Subcutaneous abdominal adipose tissue (tissue), 5 donors: Measurements from ENCODE around the gene CTTNBP2.

Experiments used
- H3K27ac ChIP-seq: one replicate; pipeline ENCODE4 v1.7.0; 2013; ENCODE audit warnings: low read depth, mild to moderate bottlenecking, inconsistent platforms, low read length, moderate library complexity
- H3K27me3 ChIP-seq, 5 donors: one replicate each; pipeline ENCODE4 v1.7.0; 2013; ENCODE audit warnings: low read length in 5 of 5, inconsistent platforms in 1 of 5; ENCODE audit not compliant: control insufficient read depth in 5 of 5, insufficient read depth in 4 of 5
- H3K36me3 ChIP-seq, 5 donors: one replicate each; pipeline ENCODE4 v1.7.0; 2013; ENCODE audit warnings: low read length in 5 of 5; ENCODE audit not compliant: control insufficient read depth in 5 of 5, insufficient read depth in 5 of 5
- H3K4me1 ChIP-seq, 5 donors: one replicate each; pipeline ENCODE4 v1.7.0; 2013; ENCODE audit warnings: low read length in 5 of 5, mild to moderate bottlenecking in 3 of 5, moderate library complexity in 1 of 5; ENCODE audit not compliant: control insufficient read depth in 5 of 5, insufficient read depth in 5 of 5
- H3K4me3 ChIP-seq, 5 donors: one replicate each; pipeline ENCODE4 v1.7.0; 2013; ENCODE audit warnings: low read length in 5 of 5, low read depth in 1 of 5
- H3K9ac ChIP-seq, 5 donors: one replicate each; pipeline ENCODE4 v1.7.0; 2013; ENCODE audit warnings: low read length in 5 of 5, mild to moderate bottlenecking in 4 of 5, moderate library complexity in 3 of 5
- H3K9me3 ChIP-seq, 5 donors: one replicate each; pipeline ENCODE4 v1.7.0; 2013; ENCODE audit warnings: low read length in 5 of 5; ENCODE audit not compliant: control insufficient read depth in 5 of 5
- donor health status: healthy.
- donor health status: healthy.
- donor health status: healthy.
- donor health status: healthy.
- donor health status: healthy.

CTTNBP2 gene

GRCh38 chr7:117689406-117689805 lies 183.8 kb downstream of the CTTNBP2 start:
- H3K9me3 ChIP-seq = no peaks in the 10 kb centered on the region
- no peak overlapping the region for H3K9ac ChIP-seq
- H3K36me3 ChIP-seq = no peaks in the 10 kb centered on the region
- no peak overlapping the region for H3K27ac ChIP-seq
- H3K4me1 ChIP-seq = peaks cover 0 to 8% (median 0%) of the 10 kb centered on the region in 5 donors
- no peak overlapping the region for H3K4me3 ChIP-seq
- H3K27me3 ChIP-seq = no peaks in the 10 kb centered on the region

DNA sequence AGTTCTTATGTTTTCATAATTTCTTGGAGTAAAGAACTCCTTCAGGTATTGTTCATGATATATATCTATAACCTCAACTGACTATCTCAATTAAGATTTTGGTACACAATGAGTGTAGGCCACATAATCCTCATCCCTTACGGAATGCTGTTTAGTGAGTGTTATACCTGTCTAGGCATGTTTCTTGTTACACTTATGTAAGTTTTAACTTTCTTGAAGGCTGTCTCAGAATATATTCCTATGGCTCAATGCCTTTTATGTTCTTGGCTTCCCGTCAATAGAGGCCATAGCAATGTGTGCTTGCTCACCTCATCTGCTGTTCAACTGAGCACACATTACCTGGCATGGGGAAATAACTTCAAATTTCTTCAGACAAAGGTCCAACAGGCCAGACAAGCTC lies 185.1 kb downstream of the CTTNBP2 start:
- Histone ChIP-seq H3K27me3 (no peaks in the 10 kb centered on the region), H3K9ac (no peak overlapping the region), H3K36me3 (no peaks in the 10 kb centered on the region), H3K9me3 (no peaks in the 10 kb centered on the region), H3K4me3 (no peak overlapping the region), H3K27ac (no peak overlapping the region), H3K4me1 (peaks cover 0 to 8% (median 0%) of the 10 kb centered on the region in 5 donors)

DNA sequence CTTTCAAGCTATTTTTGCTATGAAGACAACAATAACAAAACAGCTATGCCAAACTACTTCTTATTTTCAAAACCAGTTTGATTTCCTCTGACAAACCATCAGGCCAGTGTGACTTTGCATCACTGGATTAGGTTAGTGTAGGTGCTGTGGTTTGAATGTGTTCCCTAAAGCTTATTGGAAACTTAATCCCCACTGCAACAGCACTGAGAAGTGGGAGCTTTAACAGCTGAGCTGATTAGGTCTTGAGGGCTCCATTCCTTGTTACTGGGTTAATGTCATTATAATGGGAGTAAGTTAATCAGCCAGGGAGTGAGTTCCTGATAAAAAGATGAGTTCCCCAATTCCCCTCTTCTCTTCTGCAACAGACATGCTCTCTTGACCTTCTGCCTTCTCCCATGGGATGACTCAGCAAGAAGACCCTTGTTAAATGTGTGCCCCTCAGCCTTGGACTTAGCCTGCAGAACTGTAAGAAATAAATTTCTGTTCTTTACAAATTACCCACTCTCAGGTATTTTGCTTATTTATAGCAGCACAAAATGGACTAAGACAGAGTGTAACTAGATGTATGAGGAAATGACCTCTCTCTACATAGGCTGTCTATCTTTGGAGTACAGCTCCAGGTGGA lies 186.8 kb downstream of the CTTNBP2 start:
- Histone ChIP-seq H3K9me3 (no peaks in the 10 kb centered on the region), H3K27ac (no peak overlapping the region), H3K4me1 (peaks cover 0 to 4% (median 0%) of the 10 kb centered on the region in 5 donors), H3K9ac (no peak overlapping the region), H3K36me3 (no peaks in the 10 kb centered on the region), H3K27me3 (no peaks in the 10 kb centered on the region), H3K4me3 (no peak overlapping the region)

DNA sequence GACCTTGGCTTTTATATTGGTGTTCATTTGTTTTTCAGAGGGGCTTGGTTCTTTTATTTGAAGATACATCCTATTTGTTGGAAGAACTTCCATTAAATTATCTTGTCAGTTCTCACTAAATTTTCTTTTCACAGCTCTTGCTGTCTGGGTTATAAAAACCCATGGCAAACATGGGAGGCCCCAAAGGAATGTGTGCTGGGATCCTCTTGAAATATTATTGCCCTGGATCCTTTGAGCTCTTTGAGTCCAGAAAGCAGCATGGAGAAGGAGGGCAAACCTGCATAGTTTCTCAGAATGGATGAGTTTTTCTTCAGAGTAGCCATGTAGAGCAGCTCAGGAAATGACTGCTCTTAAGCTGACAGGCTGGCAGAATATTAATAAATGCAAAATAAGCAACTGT lies 187.4 kb downstream of the CTTNBP2 start:
- no peaks in the 10 kb centered on the region for H3K36me3 ChIP-seq
- H3K4me3 ChIP-seq = no peak overlapping the region
- H3K4me1 ChIP-seq = peaks cover 0 to 4% (median 0%) of the 10 kb centered on the region in 5 donors
- no peaks in the 10 kb centered on the region for H3K27me3 ChIP-seq
- no peaks in the 10 kb centered on the region for H3K9me3 ChIP-seq
- H3K9ac ChIP-seq = no peak overlapping the region
- H3K27ac ChIP-seq = no peak overlapping the region

DNA sequence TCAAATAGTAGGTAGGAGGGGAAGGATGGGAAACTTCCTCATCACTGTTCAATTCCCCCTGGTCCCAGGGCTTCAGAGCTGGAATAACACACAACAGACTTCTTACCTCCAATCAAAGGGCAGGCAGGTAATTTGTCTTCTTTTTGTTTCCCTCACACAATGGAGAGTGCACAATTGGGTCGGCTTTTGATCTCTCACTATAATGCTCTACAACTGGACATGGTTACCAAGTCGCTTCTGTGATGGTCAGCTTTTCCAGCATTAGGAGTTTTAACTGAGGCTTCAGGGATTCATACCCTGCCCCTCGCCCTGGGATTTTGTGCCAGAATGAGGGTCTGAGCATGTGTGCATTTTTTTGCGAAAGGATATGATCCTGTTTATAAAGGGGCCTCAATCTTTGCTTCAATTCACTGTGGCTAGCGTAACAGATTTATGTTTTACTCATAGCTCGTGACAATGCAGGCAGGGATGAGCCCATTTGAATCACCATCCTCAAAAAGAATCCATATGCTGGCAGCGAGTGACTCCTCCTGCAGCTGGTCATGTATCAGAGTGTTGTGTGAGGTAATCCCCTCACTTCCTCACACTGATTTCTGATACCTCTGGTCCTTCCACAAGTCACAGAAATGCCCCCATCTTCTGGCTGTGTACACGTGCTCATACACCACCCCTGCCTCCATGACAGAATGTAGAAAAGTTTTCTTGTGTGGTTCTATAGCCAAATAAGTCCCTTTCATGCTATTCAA lies 189.6 kb downstream of the CTTNBP2 start:
- no peaks in the 10 kb centered on the region for H3K36me3 ChIP-seq
- no peak overlapping the region for H3K4me3 ChIP-seq
- no peaks in the 10 kb centered on the region for H3K27me3 ChIP-seq
- no peaks in the 10 kb centered on the region for H3K9me3 ChIP-seq
- peaks cover 0 to 4% (median 0%) of the 10 kb centered on the region in 5 donors for H3K4me1 ChIP-seq
- no peak overlapping the region for H3K27ac ChIP-seq
- no peak overlapping the region for H3K9ac ChIP-seq

DNA sequence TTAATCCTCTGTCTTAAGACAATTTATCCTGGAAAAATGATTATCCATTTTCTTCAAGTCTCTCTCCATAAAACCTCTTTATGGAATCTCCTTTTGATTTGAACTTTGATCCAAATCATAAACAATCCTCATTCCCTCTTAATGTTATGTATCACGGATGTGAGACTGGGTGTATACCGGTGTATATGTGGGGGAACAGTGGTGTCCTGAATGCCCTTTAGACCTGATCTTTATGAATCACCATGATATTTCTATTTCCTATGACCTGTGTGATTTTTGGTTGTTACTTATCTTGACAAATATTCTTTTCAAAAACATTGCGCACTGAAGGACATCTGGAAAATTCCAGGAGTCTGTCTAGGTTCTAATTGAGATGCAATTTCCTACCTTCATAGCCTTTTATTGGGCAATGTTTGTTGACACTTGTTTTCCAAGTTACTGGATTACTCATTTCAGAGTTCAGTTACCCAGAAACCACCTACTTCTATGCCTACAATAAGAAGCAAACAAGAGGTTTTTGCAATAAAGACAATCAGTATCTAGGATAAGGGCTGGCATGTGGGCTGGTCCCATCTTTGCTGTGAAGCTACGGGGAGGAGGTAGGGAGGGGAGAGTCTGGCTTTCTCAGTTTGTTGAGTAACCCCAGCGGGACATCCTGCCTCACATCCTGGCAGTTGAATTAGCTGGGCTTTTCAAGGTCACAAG lies 190.4 kb downstream of the CTTNBP2 start:
- Histone ChIP-seq H3K9me3 (no peaks in the 10 kb centered on the region), H3K4me3 (no peak overlapping the region), H3K4me1 (peaks cover 0 to 4% (median 0%) of the 10 kb centered on the region in 5 donors), H3K9ac (no peak overlapping the region), H3K36me3 (no peaks in the 10 kb centered on the region), H3K27ac (no peak overlapping the region), H3K27me3 (no peaks in the 10 kb centered on the region)

DNA sequence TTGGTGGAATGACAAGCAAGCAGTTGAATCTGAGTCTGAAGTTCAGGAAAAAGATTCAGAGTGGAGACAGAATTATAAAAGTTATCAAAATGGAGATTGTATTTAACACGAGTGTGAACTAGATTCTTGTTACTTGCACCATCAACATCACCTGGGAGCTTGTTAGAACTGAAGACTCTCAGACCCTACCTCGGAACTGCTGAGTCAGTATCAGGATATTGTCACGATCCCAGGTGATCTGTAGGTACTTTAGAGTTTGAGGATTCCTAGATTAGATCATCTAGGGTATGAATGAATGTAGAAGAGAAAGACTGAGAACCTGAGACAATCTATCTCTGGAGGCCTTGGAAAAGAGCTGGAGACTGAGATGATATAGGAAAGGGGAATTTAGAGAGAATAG lies 194.1 kb downstream of the CTTNBP2 start:
- Histone ChIP-seq H3K36me3 (no peaks in the 10 kb centered on the region), H3K27ac (no peak overlapping the region), H3K4me3 (no peak overlapping the region), H3K9me3 (no peaks in the 10 kb centered on the region), H3K4me1 (peaks cover 0 to 16% (median 0%) of the 10 kb centered on the region in 5 donors), H3K27me3 (no peaks in the 10 kb centered on the region), H3K9ac (no peak overlapping the region)

DNA sequence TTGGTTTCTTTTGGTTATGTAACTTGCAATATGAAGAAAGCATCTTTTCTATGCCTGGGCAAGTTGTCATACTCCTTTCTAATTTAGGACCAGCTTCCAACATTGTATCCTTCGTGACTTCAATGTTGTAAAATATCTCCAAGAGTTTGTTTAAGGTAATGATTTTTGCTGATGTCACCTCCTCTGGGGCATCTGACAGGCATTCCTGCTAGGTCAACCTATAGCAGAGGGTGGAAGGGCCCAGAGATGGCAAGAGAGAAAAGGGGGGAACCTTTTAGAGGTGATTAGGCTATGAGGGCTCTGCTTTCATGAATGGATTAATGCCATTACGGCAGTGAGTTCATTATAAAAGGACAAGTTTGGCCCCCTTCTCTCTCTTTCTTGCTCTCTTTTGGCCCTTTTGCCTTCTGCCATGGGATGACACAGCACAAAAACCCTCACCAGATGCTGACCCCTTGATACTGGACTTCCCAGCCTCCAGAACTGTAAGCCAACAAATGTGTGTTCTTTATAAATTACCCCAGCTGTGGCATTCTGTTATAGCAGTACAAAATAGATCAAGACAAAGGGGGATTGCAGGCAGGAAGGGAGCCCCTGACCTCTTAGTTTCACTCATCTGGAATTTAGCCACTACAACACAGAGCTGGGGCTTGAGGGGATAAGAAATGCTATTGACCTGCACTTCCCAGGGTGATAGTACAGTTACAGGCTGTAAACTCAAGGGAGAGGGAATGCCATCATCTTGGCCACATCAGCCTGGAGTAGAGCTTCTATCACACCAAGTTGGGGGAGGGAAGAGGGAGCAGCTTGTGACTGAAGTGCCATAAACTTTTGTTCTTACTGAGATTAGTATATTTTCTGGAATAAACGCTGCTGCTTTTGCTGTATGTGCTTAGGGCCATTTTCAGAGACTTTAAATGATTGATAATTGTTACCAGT lies 197.5 kb downstream of the CTTNBP2 start:
- no peak overlapping the region for H3K27ac ChIP-seq
- peaks cover 0 to 23% (median 4%) of the 10 kb centered on the region in 5 donors for H3K4me1 ChIP-seq
- H3K9me3 ChIP-seq = no peaks in the 10 kb centered on the region
- no peaks in the 10 kb centered on the region for H3K36me3 ChIP-seq
- no peak overlapping the region for H3K9ac ChIP-seq
- no peaks in the 10 kb centered on the region for H3K27me3 ChIP-seq
- H3K4me3 ChIP-seq = no peak overlapping the region

GRCh38 chr7:117674617-117675016 lies 198.6 kb downstream of the CTTNBP2 start:
- no peak overlapping the region for H3K4me3 ChIP-seq
- no peaks in the 10 kb centered on the region for H3K9me3 ChIP-seq
- no peak overlapping the region for H3K9ac ChIP-seq
- H3K27me3 ChIP-seq = no peaks in the 10 kb centered on the region
- H3K27ac ChIP-seq = no peak overlapping the region
- H3K4me1 ChIP-seq = peaks cover 0 to 34% (median 13%) of the 10 kb centered on the region in 5 donors
- H3K36me3 ChIP-seq = no peaks in the 10 kb centered on the region
